Measurements from ENCODE around the gene TAF4B.

Gene TAF4B

DNA sequence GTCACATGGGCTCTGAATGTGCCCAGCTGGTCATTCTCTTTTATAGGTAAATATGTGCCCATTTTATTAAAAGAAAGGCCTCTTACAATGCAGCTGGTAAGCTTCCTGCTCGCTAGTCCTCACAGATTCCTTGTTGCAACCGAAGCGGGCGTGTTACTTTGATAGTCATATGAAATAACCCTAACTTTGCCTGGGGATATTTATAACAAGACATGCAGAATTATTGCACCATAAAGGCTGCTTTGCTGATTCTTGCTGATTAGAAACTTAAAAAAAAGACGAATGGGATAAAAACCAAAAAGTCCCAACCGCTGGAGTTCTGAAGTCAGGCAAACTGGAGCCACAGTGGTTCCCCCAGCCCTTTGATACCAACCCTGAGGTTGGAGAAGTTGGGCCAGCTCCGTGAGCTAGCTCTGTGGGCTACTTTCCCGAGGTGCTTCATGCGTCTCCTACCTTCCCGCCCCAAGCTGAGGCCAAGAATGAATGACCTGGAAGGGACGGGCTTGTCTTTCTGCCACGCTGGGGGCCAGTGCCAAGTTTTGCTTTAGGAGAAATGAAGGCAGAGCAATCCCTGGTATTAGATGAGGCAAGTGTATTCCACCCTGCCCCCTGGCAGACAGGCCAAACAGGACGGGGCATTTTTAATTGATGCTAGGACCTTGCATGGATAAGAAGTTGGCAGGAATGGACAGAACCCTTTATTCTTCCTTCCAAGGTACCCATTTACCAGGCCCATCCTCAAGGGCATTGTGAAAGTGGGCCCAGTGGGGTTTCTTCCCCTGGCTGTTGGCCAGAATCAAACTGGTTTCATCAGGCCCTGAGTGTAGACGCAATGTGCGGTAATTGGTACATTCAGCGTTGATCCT, 181.7 kb downstream of the TAF4B start:
- Mint-ChIP-seq H3K36me3 (no peaks in the 10 kb centered on the region), H3K27me3 (no peaks in the 10 kb centered on the region), H3K4me1 (ENCODE audit: low read depth) (no peaks in the 10 kb centered on the region)

DNA sequence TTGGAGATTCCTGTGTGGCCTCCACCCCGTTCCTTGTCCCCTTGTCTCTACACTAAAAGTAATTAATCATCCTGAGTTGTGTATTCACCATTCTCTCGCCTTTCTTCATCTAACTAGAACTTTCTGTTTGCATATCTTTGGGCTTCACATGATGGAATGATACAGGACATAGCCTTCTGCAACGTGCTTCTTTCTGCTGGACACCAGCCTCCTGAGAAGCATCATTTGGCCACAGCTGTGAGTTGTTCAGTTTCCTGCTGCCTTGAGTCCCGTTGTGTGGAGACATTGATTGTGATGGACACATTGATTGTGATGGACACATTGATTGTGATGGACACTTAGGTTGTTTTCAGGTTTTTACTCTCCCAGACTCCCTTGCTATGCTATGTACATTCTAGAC, 182.8 kb downstream of the TAF4B start:
- no peaks in the 10 kb centered on the region for H3K36me3 Mint-ChIP-seq
- H3K9me3 Mint-ChIP-seq (ENCODE audit: low read depth), result no peaks in the 10 kb centered on the region
- H3K27ac Mint-ChIP-seq, result no peak overlapping the region
- H3K27me3 Mint-ChIP-seq, result no peaks in the 10 kb centered on the region
- no peaks in the 10 kb centered on the region for H3K4me1 Mint-ChIP-seq (ENCODE audit: low read depth)
- no peak overlapping the region for H3K4me3 Mint-ChIP-seq

More for the DNA sequence above, 181.7 kb downstream of the TAF4B start:
- H3K27ac Mint-ChIP-seq, result no peak overlapping the region
- no peak overlapping the region for H3K4me3 Mint-ChIP-seq
- H3K9me3 Mint-ChIP-seq (ENCODE audit: low read depth), result no peaks in the 10 kb centered on the region

GRCh38 chr18:26414901-26415440, 188.7 kb downstream of the TAF4B start:
- Mint-ChIP-seq H3K4me3 (no peak overlapping the region), H3K36me3 (peaks cover 2% of the 10 kb centered on the region), H3K27me3 (no peaks in the 10 kb centered on the region), H3K27ac (no peak overlapping the region), H3K9me3 (ENCODE audit: low read depth) (no peaks in the 10 kb centered on the region), H3K4me1 (ENCODE audit: low read depth) (no peaks in the 10 kb centered on the region)

- Mint-ChIP-seq H3K4me1 (ENCODE audit: low read depth) (no peaks in the 10 kb centered on the region), H3K9me3 (ENCODE audit: low read depth) (no peaks in the 10 kb centered on the region), H3K4me3 (no peak overlapping the region), H3K36me3 (peaks cover 2% of the 10 kb centered on the region), H3K27me3 (no peaks in the 10 kb centered on the region), H3K27ac (no peak overlapping the region)
Observed at GRCh38 chr18:26415631-26416030, 189.4 kb downstream of the TAF4B start.

DNA sequence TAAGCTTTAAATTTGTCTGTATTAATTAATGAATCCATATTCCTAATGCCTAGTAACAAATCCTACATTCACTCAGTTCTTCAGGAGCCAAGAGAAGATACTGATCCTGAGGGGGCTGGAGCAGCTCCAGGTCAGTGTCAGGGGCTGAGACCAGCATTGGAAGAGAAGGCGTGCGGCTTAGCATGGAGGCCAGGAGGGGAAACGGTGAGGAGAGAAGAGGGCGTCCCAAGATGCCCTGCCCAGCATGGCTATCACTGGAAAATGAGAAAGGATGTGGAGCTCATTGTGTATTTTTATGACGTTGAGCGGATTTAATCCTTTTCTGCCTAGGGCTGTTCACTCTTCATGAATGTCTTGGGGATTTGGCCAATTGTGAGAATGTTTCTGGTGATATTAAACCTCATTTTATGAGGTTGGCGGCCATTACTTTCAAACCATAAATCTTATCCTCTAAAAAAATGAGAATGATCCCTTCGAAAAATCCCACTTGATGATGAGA, 190.5 kb downstream of the TAF4B start:
- H3K27ac Mint-ChIP-seq, result no peak overlapping the region
- no peak overlapping the region for H3K4me3 Mint-ChIP-seq
- no peaks in the 10 kb centered on the region for H3K27me3 Mint-ChIP-seq
- peaks cover 2% of the 10 kb centered on the region for H3K36me3 Mint-ChIP-seq
- no peaks in the 10 kb centered on the region for H3K4me1 Mint-ChIP-seq (ENCODE audit: low read depth)
- H3K9me3 Mint-ChIP-seq (ENCODE audit: low read depth), result no peaks in the 10 kb centered on the region

- Mint-ChIP-seq H3K36me3 (peaks cover 2% of the 10 kb centered on the region), H3K4me3 (no peak overlapping the region), H3K4me1 (ENCODE audit: low read depth) (no peaks in the 10 kb centered on the region), H3K27me3 (no peaks in the 10 kb centered on the region), H3K27ac (no peak overlapping the region), H3K9me3 (ENCODE audit: low read depth) (no peaks in the 10 kb centered on the region)
Observed at GRCh38 chr18:26417190-26417589, 190.9 kb downstream of the TAF4B start.

- Mint-ChIP-seq H3K36me3 (peaks cover 2% of the 10 kb centered on the region), H3K4me3 (no peak overlapping the region), H3K27ac (no peak overlapping the region), H3K27me3 (no peaks in the 10 kb centered on the region), H3K4me1 (ENCODE audit: low read depth) (no peaks in the 10 kb centered on the region), H3K9me3 (ENCODE audit: low read depth) (no peaks in the 10 kb centered on the region)
Observed at GRCh38 chr18:26418225-26418624, 192.0 kb downstream of the TAF4B start.

DNA sequence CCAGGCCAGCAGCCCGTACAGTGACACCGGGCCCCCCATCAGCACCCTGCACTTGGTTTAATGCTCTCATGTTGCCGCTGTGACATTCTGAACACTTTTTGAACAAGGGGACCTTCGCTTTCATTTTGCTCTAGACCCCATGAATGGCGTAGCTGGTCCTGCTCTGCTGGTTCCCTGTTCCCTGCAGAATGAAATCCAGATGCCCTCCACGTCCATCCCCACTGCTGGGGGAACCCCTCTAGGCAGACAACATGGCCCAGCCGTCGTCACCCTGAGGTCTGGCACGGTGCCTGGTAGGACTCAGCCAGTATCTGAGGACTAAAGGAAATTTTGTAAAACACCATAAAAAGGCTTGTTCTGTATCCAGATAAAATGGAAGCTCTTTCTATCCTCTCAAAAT, 193.5 kb downstream of the TAF4B start:
- Mint-ChIP-seq H3K27me3 (no peaks in the 10 kb centered on the region), H3K4me1 (ENCODE audit: low read depth) (no peaks in the 10 kb centered on the region), H3K9me3 (ENCODE audit: low read depth) (no peaks in the 10 kb centered on the region), H3K4me3 (no peak overlapping the region), H3K27ac (no peak overlapping the region), H3K36me3 (peaks cover 2% of the 10 kb centered on the region)

GRCh38 chr18:26421503-26421902, 195.3 kb downstream of the TAF4B start:
- no peak overlapping the region for H3K4me3 Mint-ChIP-seq
- H3K27ac Mint-ChIP-seq, result no peak overlapping the region
- H3K27me3 Mint-ChIP-seq, result no peaks in the 10 kb centered on the region
- H3K4me1 Mint-ChIP-seq (ENCODE audit: low read depth), result no peaks in the 10 kb centered on the region
- no peaks in the 10 kb centered on the region for H3K9me3 Mint-ChIP-seq (ENCODE audit: low read depth)
- H3K36me3 Mint-ChIP-seq, result peaks cover 2% of the 10 kb centered on the region

- Mint-ChIP-seq H3K36me3 (no peaks in the 10 kb centered on the region), H3K27me3 (no peaks in the 10 kb centered on the region), H3K9me3 (ENCODE audit: low read depth) (no peaks in the 10 kb centered on the region), H3K27ac (no peak overlapping the region), H3K4me1 (ENCODE audit: low read depth) (no peaks in the 10 kb centered on the region), H3K4me3 (no peak overlapping the region)
Observed at GRCh38 chr18:26421931-26422330, 195.7 kb downstream of the TAF4B start.

GRCh38 chr18:26422472-26423162, 196.4 kb downstream of the TAF4B start:
- Mint-ChIP-seq H3K27ac (no peak overlapping the region), H3K4me3 (no peak overlapping the region), H3K27me3 (no peaks in the 10 kb centered on the region), H3K4me1 (ENCODE audit: low read depth) (no peaks in the 10 kb centered on the region), H3K9me3 (ENCODE audit: low read depth) (no peaks in the 10 kb centered on the region), H3K36me3 (no peaks in the 10 kb centered on the region)

DNA sequence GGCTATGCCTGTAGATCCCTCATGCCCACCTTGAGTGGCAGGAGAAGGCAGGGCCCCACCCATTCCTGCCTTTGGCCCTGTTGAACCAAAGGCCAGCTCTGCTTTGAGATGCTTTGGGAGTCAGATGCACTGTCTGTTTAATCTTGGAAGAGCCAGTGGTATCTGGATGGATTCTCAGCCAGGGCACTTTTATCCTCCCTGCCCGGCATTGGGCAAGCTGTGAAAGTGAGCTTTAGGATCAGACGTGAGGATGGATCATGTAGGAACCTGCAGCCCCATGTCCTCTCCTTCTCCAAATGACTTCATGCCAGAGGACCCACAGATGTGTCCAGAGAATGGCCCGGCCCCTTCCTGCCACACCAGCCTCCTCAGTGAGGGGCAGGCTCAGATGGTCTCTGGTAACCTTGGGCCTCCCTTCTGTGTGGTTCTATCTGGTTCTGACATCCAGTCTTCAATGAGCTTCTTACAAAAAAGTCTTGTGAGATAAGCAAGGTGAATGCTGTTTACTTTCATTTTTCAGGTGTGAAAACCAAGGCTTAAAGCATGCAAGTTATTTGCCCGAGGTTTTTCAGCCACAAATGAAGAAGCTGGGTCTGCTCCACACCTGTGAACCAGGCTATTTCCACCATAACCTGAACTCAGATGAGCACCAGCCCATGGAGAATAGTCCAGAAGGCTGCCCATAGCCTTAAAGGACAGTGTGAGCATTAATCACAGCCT, 198.3 kb downstream of the TAF4B start:
- H3K9me3 Mint-ChIP-seq (ENCODE audit: low read depth), result no peaks in the 10 kb centered on the region
- H3K4me1 Mint-ChIP-seq (ENCODE audit: low read depth), result no peaks in the 10 kb centered on the region
- H3K27me3 Mint-ChIP-seq, result no peaks in the 10 kb centered on the region
- H3K4me3 Mint-ChIP-seq, result no peak overlapping the region
- H3K27ac Mint-ChIP-seq, result no peak overlapping the region
- H3K36me3 Mint-ChIP-seq, result no peaks in the 10 kb centered on the region

DNA sequence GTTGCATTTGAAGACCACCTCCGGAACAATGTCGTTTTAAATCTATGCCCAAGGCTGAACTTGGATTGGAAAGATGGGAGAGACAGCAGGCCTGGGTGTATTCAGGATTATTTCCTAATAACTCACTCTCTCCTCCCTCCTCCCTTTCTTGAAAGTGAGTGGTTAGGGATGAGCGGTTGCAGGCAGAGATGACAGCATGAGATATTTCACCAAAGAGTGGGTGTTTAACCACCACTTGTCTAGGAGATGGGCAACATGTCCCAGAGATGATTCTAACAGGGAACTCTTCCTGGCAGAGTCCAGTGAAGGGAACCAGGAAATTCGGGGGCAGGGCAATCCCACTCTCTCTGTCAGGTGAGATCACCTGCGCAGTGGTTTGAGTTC, 198.9 kb downstream of the TAF4B start:
- H3K27me3 Mint-ChIP-seq, result no peaks in the 10 kb centered on the region
- no peak overlapping the region for H3K4me3 Mint-ChIP-seq
- no peak overlapping the region for H3K27ac Mint-ChIP-seq
- H3K4me1 Mint-ChIP-seq (ENCODE audit: low read depth), result no peaks in the 10 kb centered on the region
- H3K9me3 Mint-ChIP-seq (ENCODE audit: low read depth), result no peaks in the 10 kb centered on the region
- H3K36me3 Mint-ChIP-seq, result no peaks in the 10 kb centered on the region

DNA sequence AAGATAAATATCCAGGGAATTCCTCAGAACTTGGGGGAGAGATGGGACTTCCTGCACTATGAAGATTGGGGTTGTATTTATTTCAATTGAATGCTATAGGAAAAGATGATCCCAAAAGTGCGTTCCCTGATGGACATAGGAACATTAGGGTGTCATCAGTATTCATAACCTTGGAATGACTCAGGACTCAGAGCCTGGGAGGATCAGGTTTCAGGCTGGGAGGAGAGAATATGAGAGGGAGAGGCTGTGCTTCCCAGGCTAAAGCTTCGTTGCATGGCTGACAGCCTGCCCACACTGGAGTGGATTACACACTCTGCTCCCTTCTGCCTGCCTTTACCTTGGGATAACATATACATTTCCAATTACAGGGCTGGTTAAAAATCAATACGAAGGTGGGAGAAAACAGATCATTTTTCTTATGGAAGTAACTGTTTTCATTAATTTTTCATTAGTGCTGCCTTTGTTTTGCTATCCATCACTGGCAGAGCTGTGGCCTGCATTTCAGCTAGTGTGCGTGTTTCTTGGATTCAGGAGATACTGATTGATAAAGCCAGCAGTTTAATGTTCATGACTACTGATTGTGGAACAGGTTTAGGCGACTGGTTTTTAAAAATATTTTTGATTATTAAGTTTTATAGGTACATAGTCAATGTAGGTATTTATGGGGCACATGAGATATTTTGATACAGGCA, 203.4 kb downstream of the TAF4B start:
- no peaks in the 10 kb centered on the region for H3K36me3 Mint-ChIP-seq
- peaks cover 4% of the 10 kb centered on the region for H3K9me3 Mint-ChIP-seq (ENCODE audit: low read depth)
- no peak overlapping the region for H3K4me3 Mint-ChIP-seq
- H3K27ac Mint-ChIP-seq, result no peak overlapping the region
- no peaks in the 10 kb centered on the region for H3K27me3 Mint-ChIP-seq
- no peaks in the 10 kb centered on the region for H3K4me1 Mint-ChIP-seq (ENCODE audit: low read depth)

Data from activated naive CD8-positive, alpha-beta T cell (primary cell).